GM19324 (cell line): Measurements from ENCODE around the gene PRKG1.
"Not testable (repeated sequence)": the region's sequence is repeated elsewhere in the genome, so short reads cannot be mapped to it uniquely, and the experiment has no call there.

Source experiments
- ATAC-seq: cut with Tn5 transposase; IDR thresholded peaks from one replicate; pipeline ENCODE4 v1.9.1; 2021; ENCODE audit warnings: mild to moderate bottlenecking, moderate library complexity; ENCODE audit not compliant: unreplicated experiment, low FRiP score

PRKG1 gene

GRCh38 chr10:52208365-52208764 is 1134.1 kb downstream of the PRKG1 start:
- ATAC-seq: no peak

DNA sequence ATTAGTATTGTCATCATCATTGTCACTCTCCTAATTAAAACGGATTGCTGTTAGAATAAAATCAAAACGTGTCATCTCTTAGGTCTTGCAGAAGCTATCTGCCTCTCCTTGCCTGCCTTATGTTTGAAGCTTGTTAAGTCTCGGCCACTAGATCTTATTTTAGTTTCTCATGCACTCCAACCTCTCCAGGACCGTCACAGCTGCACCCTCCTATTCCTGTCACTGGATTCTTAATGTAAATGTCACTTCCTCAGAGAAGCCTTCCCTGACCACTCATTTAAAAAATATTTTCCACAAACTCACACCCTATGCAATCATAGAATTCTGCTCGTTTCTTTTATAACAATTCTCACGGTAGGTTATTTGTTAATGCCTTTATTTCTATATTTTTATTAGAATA is 1135.9 kb downstream of the PRKG1 start:
- ATAC-seq: no peak

DNA sequence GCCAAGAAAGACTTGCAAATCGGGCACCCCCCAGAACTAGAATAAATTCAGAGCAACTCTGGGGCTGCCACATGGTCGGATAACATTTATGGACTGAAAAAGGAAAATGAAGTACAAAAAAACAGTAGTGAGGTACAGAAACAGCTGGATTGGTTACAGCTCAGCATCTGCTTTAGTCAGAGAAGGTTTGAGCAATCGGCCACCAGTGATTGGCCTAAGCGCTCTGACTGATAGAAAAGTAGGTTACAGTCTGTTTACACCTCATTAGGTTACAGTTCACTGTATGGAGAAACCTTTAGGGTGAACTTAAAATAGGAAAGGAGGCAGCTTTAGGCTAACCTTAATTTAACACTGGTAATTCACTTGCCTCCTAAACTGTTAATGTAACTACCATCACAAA is 1137.8 kb downstream of the PRKG1 start:
- ATAC-seq: no peak

DNA sequence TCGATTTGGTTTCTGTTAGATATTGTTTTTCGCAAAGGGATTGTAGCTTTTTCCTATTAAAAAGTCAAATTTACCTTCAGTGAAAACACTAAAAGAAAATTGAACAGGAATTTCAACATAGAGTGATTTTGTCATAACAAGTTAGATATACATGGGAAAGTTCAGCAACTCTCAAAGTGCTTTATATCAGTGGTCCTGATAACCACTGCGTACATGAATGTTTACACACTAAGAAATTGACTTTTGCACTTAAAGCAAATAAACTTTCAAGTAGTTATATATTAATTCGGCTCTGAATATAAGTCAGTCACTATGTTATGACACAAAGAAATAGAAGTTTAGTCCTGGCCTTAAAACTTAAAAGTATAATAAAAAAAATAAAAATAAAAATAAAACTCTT is 1138.5 kb downstream of the PRKG1 start:
- ATAC-seq: no peak

GRCh38 chr10:52213321-52213752 is 1139.0 kb downstream of the PRKG1 start:
- no peak for ATAC-seq

GRCh38 chr10:52215745-52216361 is 1141.6 kb downstream of the PRKG1 start:
- peak; percentile 70 for ATAC-seq

GRCh38 chr10:52216852-52217251 is 1142.6 kb downstream of the PRKG1 start:
- ATAC-seq: peak; percentile 58

- no peak for ATAC-seq
Observed at GRCh38 chr10:52217531-52217930, 1143.2 kb downstream of the PRKG1 start.

GRCh38 chr10:52220947-52221346 is 1146.7 kb downstream of the PRKG1 start:
- ATAC-seq: no peak

DNA sequence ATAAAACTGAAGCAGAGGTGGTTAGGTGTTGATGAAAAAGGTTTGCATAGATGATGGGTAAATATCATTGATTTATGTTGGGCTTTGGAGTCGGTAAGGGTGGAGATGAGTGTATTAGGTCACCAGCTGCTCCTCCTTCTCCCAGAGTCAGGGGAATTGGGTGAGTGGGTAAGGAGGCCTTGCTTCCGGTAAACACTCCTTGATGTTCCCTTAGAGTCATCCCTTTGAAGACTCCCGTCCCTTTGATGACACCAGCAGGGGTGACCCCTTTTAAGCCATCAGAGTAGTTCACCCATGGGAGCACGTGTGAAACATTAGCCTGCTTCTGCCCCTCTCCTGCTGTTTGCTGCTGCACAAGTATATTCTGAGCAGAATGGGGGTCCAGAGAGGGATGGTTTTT is 1147.6 kb downstream of the PRKG1 start:
- no peak for ATAC-seq

DNA sequence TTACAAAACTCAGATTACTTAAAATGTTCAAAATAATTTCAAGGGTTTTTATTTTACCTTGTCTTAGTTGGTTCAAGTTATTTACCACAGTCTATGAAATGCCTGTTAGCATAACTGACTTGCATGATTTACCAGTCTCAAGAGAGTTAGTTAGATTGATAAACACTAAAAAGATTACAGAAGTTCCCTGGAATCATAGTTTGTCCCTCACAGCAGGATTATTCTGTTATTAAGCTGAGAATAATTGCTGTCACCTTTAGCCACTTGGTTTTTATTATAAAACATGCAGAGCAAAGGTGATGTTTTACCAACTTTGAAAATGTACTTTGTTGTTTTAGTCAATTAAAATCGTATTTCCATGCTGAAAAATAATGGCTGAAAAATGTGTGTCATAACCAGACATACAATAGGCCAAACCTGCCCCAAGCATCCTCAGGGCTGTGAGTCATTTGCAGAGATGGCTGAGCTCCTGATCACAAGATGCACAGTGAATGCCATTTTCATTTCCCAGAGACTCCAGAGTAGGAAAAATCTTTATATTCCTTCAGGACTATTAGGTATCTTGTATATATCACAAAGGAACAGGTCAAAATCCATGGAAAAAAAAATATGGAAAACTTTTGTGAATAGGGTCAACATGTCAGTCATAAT is 1152.0 kb downstream of the PRKG1 start:
- no peak for ATAC-seq

GRCh38 chr10:52228556-52228955 is 1154.3 kb downstream of the PRKG1 start:
- ATAC-seq: no peak

DNA sequence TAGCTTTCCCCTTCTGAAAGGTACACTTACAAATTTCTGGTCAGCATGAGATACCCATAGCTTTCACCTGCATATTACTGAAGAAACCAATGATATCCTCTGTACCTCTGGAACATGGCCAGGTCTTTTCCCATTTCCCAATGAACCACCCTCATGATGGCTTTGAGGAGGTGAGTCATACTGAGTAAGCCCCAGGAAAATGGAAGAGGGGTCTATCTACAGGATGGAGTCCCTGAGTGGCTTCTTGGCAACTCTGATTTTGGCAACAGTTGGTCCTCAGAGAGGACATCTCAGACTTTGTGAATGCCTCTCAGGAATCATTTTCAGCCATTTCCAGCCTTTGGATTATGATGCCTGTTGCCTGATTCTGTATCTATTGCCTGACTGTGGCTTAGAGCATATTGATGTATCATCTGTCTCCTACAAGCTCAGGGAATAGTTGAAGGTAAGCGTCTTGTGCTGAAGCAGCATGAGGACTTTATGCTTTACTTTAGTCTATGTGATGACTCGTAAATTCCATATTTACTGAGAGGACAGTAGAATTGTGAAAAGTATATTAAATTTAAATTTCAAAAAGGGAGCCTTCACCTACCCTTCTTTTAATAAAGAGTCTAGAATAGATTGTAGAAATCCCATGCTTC is 1155.1 kb downstream of the PRKG1 start:
- no peak for ATAC-seq

DNA sequence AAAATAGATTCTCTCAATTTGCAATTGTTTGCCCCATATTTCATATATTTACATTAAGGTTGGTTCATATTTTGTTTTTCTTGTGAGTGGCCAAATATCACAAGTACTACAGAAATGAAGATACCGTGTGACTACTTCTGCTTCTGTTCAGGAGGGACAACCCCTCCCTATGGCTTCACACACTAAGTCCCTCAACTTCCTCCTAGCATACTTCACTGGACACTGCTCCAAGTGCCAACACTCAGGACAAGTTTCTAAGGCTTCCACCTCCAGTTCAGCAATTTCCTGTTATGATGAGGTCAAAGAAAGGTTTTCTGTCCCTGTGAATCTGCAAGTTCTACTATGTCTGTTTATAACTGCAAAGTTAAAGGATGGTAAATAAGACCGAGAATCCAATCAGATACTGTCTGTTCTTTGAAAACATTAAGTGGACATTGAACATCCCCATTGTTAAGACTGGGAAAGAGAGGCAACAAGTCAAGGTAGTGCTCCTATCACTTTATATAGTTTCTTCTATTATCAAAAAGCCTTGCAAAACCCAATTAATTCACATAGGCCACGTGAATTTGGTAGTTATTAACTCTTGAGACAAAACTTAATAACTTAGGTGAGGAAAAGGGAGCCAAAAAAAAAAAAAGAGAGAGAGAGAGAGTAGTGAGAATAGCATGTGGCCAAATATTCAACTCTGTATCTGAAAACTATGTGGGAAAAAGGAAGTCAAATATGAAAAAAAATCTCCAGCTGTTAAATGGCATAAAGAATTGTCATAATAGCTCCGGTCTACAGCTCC is 1158.5 kb downstream of the PRKG1 start:
- ATAC-seq: peak; percentile 77

GRCh38 chr10:52233351-52233991 is 1159.2 kb downstream of the PRKG1 start:
- ATAC-seq: not testable (repeated sequence)

GRCh38 chr10:52239771-52240170 is 1165.5 kb downstream of the PRKG1 start:
- ATAC-seq: no peak

DNA sequence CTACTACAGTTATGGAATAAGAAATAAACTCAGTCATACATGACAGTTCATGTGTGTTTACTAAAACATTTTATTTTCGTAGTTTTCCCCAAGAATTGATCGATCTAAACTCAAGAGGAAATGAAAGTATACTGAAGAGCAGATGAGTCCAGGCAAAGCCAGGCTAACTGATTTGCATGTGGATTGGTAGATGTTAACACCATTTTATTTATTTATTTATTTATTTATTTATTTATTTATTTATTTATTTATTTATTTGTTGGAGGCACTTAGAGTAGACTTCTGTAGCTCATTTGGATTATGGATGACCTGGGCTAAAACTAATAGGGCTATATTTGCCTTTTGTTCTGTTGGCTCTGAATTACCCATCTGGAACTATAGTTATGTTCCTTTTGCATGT is 1171.3 kb downstream of the PRKG1 start:
- ATAC-seq: no peak

DNA sequence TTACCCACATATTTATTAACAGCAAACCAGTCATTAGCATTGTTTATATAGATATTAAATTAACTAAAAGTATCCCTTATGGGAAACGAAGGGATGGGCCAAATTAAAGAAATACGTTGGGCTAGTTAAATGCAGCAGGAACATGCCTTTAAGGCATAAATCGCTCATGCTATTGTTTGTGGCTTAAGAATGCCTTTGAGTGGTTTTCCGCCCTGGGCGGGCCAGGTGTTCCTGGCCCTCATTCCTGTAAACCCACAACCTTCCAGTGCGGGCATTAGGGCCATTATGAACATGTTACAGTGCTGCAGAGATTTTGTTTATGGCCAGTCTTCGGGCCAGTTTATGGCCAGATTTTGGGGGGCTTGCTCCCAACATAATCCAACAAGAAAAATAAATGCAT is 1173.6 kb downstream of the PRKG1 start:
- ATAC-seq: not testable (repeated sequence)

GRCh38 chr10:52248697-52249306 is 1174.5 kb downstream of the PRKG1 start:
- ATAC-seq: no peak

DNA sequence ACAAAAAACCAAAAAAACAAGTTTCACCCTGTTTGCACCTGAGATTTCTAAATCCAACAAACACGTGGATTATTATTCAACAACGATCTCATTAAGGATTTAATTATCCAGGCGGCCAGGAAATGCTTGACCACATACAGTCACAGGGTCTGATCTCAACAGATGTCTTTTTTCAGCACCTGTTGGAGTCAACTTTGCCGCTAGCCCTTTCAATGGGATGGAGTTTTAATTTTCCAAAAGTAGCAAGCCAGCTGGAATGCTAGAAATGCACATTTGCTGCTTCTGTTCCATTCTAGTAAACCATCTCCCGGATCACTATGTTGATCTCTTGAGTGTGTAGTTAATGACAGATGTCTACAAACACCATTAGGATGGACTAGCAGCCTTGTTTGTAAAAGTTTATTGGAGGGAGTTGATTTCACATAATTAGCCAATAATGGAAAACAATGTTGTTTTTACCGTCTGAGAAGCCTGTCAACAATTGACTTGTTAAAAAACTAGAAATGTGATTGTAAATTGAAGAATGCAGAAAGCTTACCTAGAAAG is 1175.6 kb downstream of the PRKG1 start:
- ATAC-seq: no peak
